HCT116 (cell line): ENCODE data around the gene OBP2B. TPM values are rescaled to one million over a fixed set of nuclear protein-coding genes. Genes with fewer than 3 reads are reported as not detected.
"Not testable (repeated sequence)": the region's sequence is repeated elsewhere in the genome, so short reads cannot be mapped to it uniquely, and the experiment has no call there.

ENCODE experiments used
- ATAC-seq: fragments of 200-7000 bp; cut with Tn5 transposase; 2 replicates; pipeline ENCODE4 v1.9.1; 2020; ENCODE audit warnings: mild to moderate bottlenecking, moderate library complexity
- BruUV-seq: library from RNA; stranded (reverse); fragments of 400-500 nt; replicated peaks from 2 replicates; lab custom pipeline; 2021; lab: Mats Ljungman, UMichigan
- CTCF ChIA-PET: fragments of 300-600 bp; sonication (Branson Sonifier 250); formaldehyde crosslinking; loops from one replicate; lab custom pipeline; 2021; ENCODE audit warnings: antibody characterized with exemption; lab: Charles Lee
- POLR2A ChIA-PET: fragments of 300-600, 350-600 bp; sonication (Branson Sonifier 250); formaldehyde crosslinking; loops from one replicate; lab custom pipeline; 2021; ENCODE audit warnings: antibody characterized with exemption; lab: Charles Lee
- RAD21 ChIA-PET, 2 experiments: fragments of 300-600 bp; sonication (Branson Sonifier 250); formaldehyde crosslinking; loops; one replicate each; lab custom pipeline; 2023; ENCODE audit warnings: low total read pairs in 2 of 2; ENCODE audit not compliant: uncharacterized antibody in 2 of 2, unreplicated experiment in 2 of 2, low non-redundant PET in 1 of 2; lab: Charles Lee
- DNase-seq: peaks from one replicate; pipeline ENCODE4 v3.0.0-alpha.2; 2010; ENCODE audit warnings: low read depth, low spot score
- H2AFZ ChIP-seq: fragments of 200-600 bp; shearing (Covaris generic), sonication (generic); 2 replicates; pipeline ENCODE4 v1.6.1; 2017; ENCODE audit warnings: low read depth, mixed run types, mixed read lengths, antibody characterized with exemption, low read length; ENCODE audit not compliant: poor library complexity, severe bottlenecking
- H3K27ac ChIP-seq: 2 replicates; pipeline ENCODE4 v1.5.1; 2012; ENCODE audit warnings: low read depth, low read length
- H3K27me3 ChIP-seq: fragments of 200-600 bp; sonication (generic); 2 replicates; pipeline ENCODE4 v1.6.1; 2016; ENCODE audit warnings: mixed run types, low read length, mixed read lengths; ENCODE audit not compliant: insufficient read depth
- H3K36me3 ChIP-seq, 2 experiments: fragments of 200-500 bp in 1 of 2; fragments of 200-600 bp in 1 of 2; sonication (Bioruptor generic) in 1 of 2; sonication (generic) in 1 of 2; 2 replicates each; pipeline versions ENCODE4 v1.5.1 to v1.6.1; 2014 to 2016; ENCODE audit warnings: low read length in 2 of 2, inconsistent platforms in 1 of 2, mixed read lengths in 1 of 2, mixed run types in 1 of 2; ENCODE audit not compliant: insufficient read depth in 2 of 2, control insufficient read depth in 1 of 2
- H3K4me1 ChIP-seq, 2 experiments: fragments of 200-600 bp in 1 of 2; sonication (generic) in 1 of 2; 2 replicates each; pipeline versions ENCODE4 v1.5.1 to v1.6.1; 2012 to 2017; ENCODE audit warnings: low read length in 2 of 2, inconsistent platforms in 1 of 2, mild to moderate bottlenecking in 1 of 2, mixed read lengths in 1 of 2, mixed run types in 1 of 2, moderate library complexity in 1 of 2; ENCODE audit not compliant: insufficient read depth in 2 of 2, control insufficient read depth in 1 of 2
- H3K4me2 ChIP-seq: fragments of 200-600 bp; sonication (generic); 2 replicates; pipeline ENCODE4 v1.6.1; 2017; ENCODE audit warnings: mixed run types, low read length, mixed read lengths
- H3K4me3 ChIP-seq, 2 experiments: fragments of 200-600 bp in 1 of 2; sonication (generic) in 1 of 2; replicated peaks in 1 of 2; 2 replicates each; pipeline ENCODE4 v1.5.1; 2011 to 2016; ENCODE audit warnings: low read length in 2 of 2, control low read depth in 1 of 2, low read depth in 1 of 2, mild to moderate bottlenecking in 1 of 2, mixed read lengths in 1 of 2, mixed run types in 1 of 2
- H3K79me2 ChIP-seq: fragments of 200-600 bp; sonication (generic); 2 replicates; pipeline ENCODE4 v1.6.1; 2017; ENCODE audit warnings: mild to moderate bottlenecking, mixed run types, low read length, moderate library complexity, mixed read lengths; ENCODE audit not compliant: insufficient read depth
- H3K9ac ChIP-seq: fragments of 200-600 bp; sonication (generic); 2 replicates; pipeline ENCODE4 v1.6.1; 2016; ENCODE audit warnings: low read length, mixed read lengths
- H3K9me2 ChIP-seq: fragments of 200-600 bp; sonication (generic), shearing (Covaris generic); 2 replicates; pipeline ENCODE4 v1.6.1; 2017; ENCODE audit warnings: mixed run types, mild to moderate bottlenecking, moderate library complexity; ENCODE audit not compliant: insufficient read depth
- H3K9me3 ChIP-seq, 2 experiments: fragments of 200-500 bp in 1 of 2; fragments of 200-600 bp in 1 of 2; sonication (Bioruptor generic) in 1 of 2; sonication (generic) in 1 of 2; 2 replicates each; pipeline ENCODE4 v1.6.1; 2014 to 2017; ENCODE audit warnings: low read length in 2 of 2, mixed read lengths in 2 of 2, inconsistent platforms in 1 of 2, low read depth in 1 of 2, mild to moderate bottlenecking in 1 of 2, mixed run types in 1 of 2, moderate library complexity in 1 of 2; ENCODE audit not compliant: control insufficient read depth in 1 of 2, insufficient read depth in 1 of 2
- H4K20me1 ChIP-seq: fragments of 200-600 bp; sonication (generic), shearing (Covaris generic); 2 replicates; pipeline ENCODE4 v1.6.1; 2017; ENCODE audit warnings: mixed run types, mild to moderate bottlenecking, moderate library complexity; ENCODE audit not compliant: insufficient read depth
- intact Hi-C: fragments of 100-400 bp; cut with micrococcal nuclease; formaldehyde crosslinking; loops from 2 replicates; pipeline ENCODE4 v1.10.0; 2022
- total RNA-seq: library from RNA; stranded (reverse); gene quantifications from one replicate; pipeline ENCODE4 v1.2.1, GENCODE V29; 2021; ENCODE audit not compliant: unreplicated experiment

The OBP2B gene
- total RNA-seq, 1 experiment from 2014 or later, result not detected

GRCh38 chr9:133218049-133218975 is 9.3 kb upstream of the OBP2B start:
- H3K36me3 ChIP-seq, intact Hi-C loops, DNase-seq, H3K9me2 ChIP-seq, ATAC-seq, H3K4me3 ChIP-seq, H3K9me3 ChIP-seq, POLR2A ChIA-PET, BruUV-seq, RAD21 ChIA-PET, CTCF ChIA-PET, H3K9ac ChIP-seq, H3K4me2 ChIP-seq, H4K20me1 ChIP-seq, H2AFZ ChIP-seq, H3K79me2 ChIP-seq, H3K27ac ChIP-seq: not testable (repeated sequence)
- H3K4me1 ChIP-seq, result peaks cover 0 to 10% of the 10 kb centered on the region in 2 experiments; a peak in 2 of 4 replicates
- H3K27me3 ChIP-seq, result peaks cover 42% of the 10 kb centered on the region

GRCh38 chr9:133217333-133217988 is 8.4 kb upstream of the OBP2B start:
- H2AFZ ChIP-seq, ATAC-seq, H3K9me2 ChIP-seq, H3K9ac ChIP-seq, H3K79me2 ChIP-seq, H3K4me2 ChIP-seq, H3K4me3 ChIP-seq, POLR2A ChIA-PET, BruUV-seq, H3K9me3 ChIP-seq, DNase-seq, H3K36me3 ChIP-seq, H3K27ac ChIP-seq, RAD21 ChIA-PET, intact Hi-C loops, H4K20me1 ChIP-seq, CTCF ChIA-PET: not testable (repeated sequence)
- Histone ChIP-seq H3K27me3 (peaks cover 45% of the 10 kb centered on the region), H3K4me1 (peaks cover 0 to 10% of the 10 kb centered on the region in 2 experiments; a peak in 2 of 4 replicates)
